Esophagus squamous epithelium (tissue), 5 donors: ENCODE measurements around the gene LRRC2. TPM values are rescaled to one million over a fixed set of nuclear protein-coding genes. Genes with fewer than 3 reads are reported as not detected.

Experiments
- DNase-seq: peaks from one replicate; lab custom pipeline; 2025; lab: John Stamatoyannopoulos, UW
- H3K27ac ChIP-seq, 4 donors: fragments of 200-600 bp; sonication (generic); one replicate each; pipeline ENCODE4 v1.5.1; 2016 to 2019; ENCODE audit warnings: mild to moderate bottlenecking in 1 of 4
- H3K27me3 ChIP-seq, 4 donors: fragments of 200-600 bp; sonication (generic); 1 replicate in 3 of 4; 2 replicates in 1 of 4; pipeline versions ENCODE4 v1.5.1 to v1.6.0; 2017 to 2021; ENCODE audit warnings: antibody characterized with exemption in 1 of 4
- H3K36me3 ChIP-seq, 3 donors: fragments of 200-600 bp; sonication (generic); one replicate each; pipeline ENCODE4 v1.5.1; 2016 to 2019
- H3K4me1 ChIP-seq, 3 donors: fragments of 200-600 bp; sonication (generic); one replicate each; pipeline ENCODE4 v1.5.1; 2017 to 2019
- H3K4me3 ChIP-seq, 4 donors: fragments of 200-600 bp; sonication (generic); 1 replicate in 3 of 4; 2 replicates in 1 of 4; pipeline ENCODE4 v1.5.1; 2016 to 2019; ENCODE audit warnings: mild to moderate bottlenecking in 2 of 4, moderate library complexity in 1 of 4
- H3K9me3 ChIP-seq, 3 donors: fragments of 200-600 bp; sonication (generic); one replicate each; pipeline ENCODE4 v1.5.1; 2016 to 2019
- CTCF ChIP-seq, 6 experiments: fragments of 450-650 bp in 4 of 6; fragments of 200-600 bp in 2 of 6; sonication (generic) in 2 of 6; IDR thresholded peaks; one replicate each; pipeline ENCODE4 v1.5.1; 2016 to 2019; ENCODE audit warnings: antibody characterized with exemption in 6 of 6, mild to moderate bottlenecking in 4 of 6, moderate library complexity in 4 of 6
- POLR2A ChIP-seq, 4 donors: fragments of 450-650 bp; IDR thresholded peaks; one replicate each; pipeline ENCODE4 v1.6.1; 2017; ENCODE audit warnings: antibody characterized with exemption in 4 of 4, mild to moderate bottlenecking in 4 of 4, moderate library complexity in 3 of 4
- WGBS, 2 donors: methylation state at CpG; one replicate each; pipeline ENCODE4 v1.1.5; 2018; 5-methylcytosine and 5-hydroxymethylcytosine counted together
- intact Hi-C: fragments of 100-400 bp; cut with DNase I; formaldehyde crosslinking; loops from one replicate; pipeline ENCODE4 v1.15.0; 2022
- total RNA-seq, 4 donors: library from RNA; depleted of rRNA; stranded (reverse); fragments of >200 nt; gene quantifications; one replicate each; pipeline ENCODE4 v1.1.0, GENCODE V29; 2016
- donor health status: DM: yes; HTN: yes; CAD: no.

The LRRC2 gene
- total RNA-seq, 4 donors from 2014 or later = 0.26 to 2.7 (median 1.1) TPM; not detected in 1

GRCh38 chr3:46519952-46520351, 46.1 kb downstream of the LRRC2 start:
- H3K36me3 ChIP-seq = no peaks in the 10 kb centered on the region
- DNase-seq = no peak
- TF ChIP-seq CTCF (IDR thresholded peaks at IDR 0.05) (no peak), POLR2A (IDR thresholded peaks at IDR 0.05) (no peak)
- H3K27me3 ChIP-seq = no peaks in the 10 kb centered on the region
- H3K4me3 ChIP-seq = no peak overlapping the region
- H3K4me1 ChIP-seq = no peaks in the 10 kb centered on the region
- WGBS, 2 donors = 66 to 95% methylated on average over 2 of the region's 2 CpGs
- no peak overlapping the region for H3K27ac ChIP-seq
- intact Hi-C loops = no loop called here
- no peaks in the 10 kb centered on the region for H3K9me3 ChIP-seq

- H3K27ac ChIP-seq = no peak overlapping the region
- H3K36me3 ChIP-seq = no peaks in the 10 kb centered on the region
- no peaks in the 10 kb centered on the region for H3K9me3 ChIP-seq
- TF ChIP-seq POLR2A (IDR thresholded peaks at IDR 0.05) (no peak), CTCF (IDR thresholded peaks at IDR 0.05) (no peak)
- DNase-seq = no peak
- H3K4me1 ChIP-seq = no peaks in the 10 kb centered on the region
- H3K27me3 ChIP-seq = no peaks in the 10 kb centered on the region
- intact Hi-C loops = no loop called here
- WGBS, 2 donors = 94 to 100% methylated on average over 1 to 2 of the region's 2 CpGs
- no peak overlapping the region for H3K4me3 ChIP-seq
Observed at GRCh38 chr3:46517784-46518181, 48.3 kb downstream of the LRRC2 start.

GRCh38 chr3:46517016-46517783, 48.9 kb downstream of the LRRC2 start:
- TF ChIP-seq CTCF (IDR thresholded peaks at IDR 0.05) (no peak), POLR2A (IDR thresholded peaks at IDR 0.05) (no peak)
- no peak overlapping the region for H3K27ac ChIP-seq
- intact Hi-C loops = no loop called here
- 70 to 80% methylated on average over 7 of the region's 7 CpGs for WGBS, 2 donors
- no peaks in the 10 kb centered on the region for H3K9me3 ChIP-seq
- no peak for DNase-seq
- H3K27me3 ChIP-seq = no peaks in the 10 kb centered on the region
- H3K4me3 ChIP-seq = no peak overlapping the region
- no peaks in the 10 kb centered on the region for H3K4me1 ChIP-seq
- H3K36me3 ChIP-seq = no peaks in the 10 kb centered on the region

GRCh38 chr3:46516521-46516920, 49.6 kb downstream of the LRRC2 start:
- H3K9me3 ChIP-seq = no peaks in the 10 kb centered on the region
- no peaks in the 10 kb centered on the region for H3K27me3 ChIP-seq
- TF ChIP-seq CTCF (IDR thresholded peaks at IDR 0.05) (no peak), POLR2A (IDR thresholded peaks at IDR 0.05) (no peak)
- DNase-seq = no peak
- H3K4me3 ChIP-seq = no peak overlapping the region
- H3K4me1 ChIP-seq = no peaks in the 10 kb centered on the region
- WGBS, 2 donors = 85 to 86% methylated on average over 3 to 4 of the region's 4 CpGs
- no peak overlapping the region for H3K27ac ChIP-seq
- intact Hi-C loops = no loop called here
- no peaks in the 10 kb centered on the region for H3K36me3 ChIP-seq

- H3K27ac ChIP-seq = no peak overlapping the region
- 65 to 76% methylated on average over 2 of the region's 2 CpGs for WGBS, 2 donors
- no peak for DNase-seq
- H3K4me3 ChIP-seq = no peak overlapping the region
- TF ChIP-seq POLR2A (IDR thresholded peaks at IDR 0.05) = no peak
- TF ChIP-seq CTCF (IDR thresholded peaks at IDR 0.05) = no peak
- intact Hi-C loops = no loop called here
- H3K9me3 ChIP-seq = no peaks in the 10 kb centered on the region
- H3K4me1 ChIP-seq = no peaks in the 10 kb centered on the region
- no peaks in the 10 kb centered on the region for H3K36me3 ChIP-seq
- no peaks in the 10 kb centered on the region for H3K27me3 ChIP-seq
Observed at GRCh38 chr3:46512191-46512749, 53.8 kb downstream of the LRRC2 start.
